SH-SY5Y (cell line): ENCODE data around the gene ACTA1.

Experiments
- GATA2 ChIP-seq: IDR thresholded peaks from 2 replicates; pipeline ENCODE4 v1.6.1; 2011; ENCODE audit warnings: mild to moderate bottlenecking, low read depth, low read length
- GATA3 ChIP-seq: IDR thresholded peaks from 2 replicates; pipeline ENCODE4 v1.6.1; 2011; ENCODE audit warnings: low read depth, mild to moderate bottlenecking, low read length, moderate library complexity

Gene ACTA1

DNA sequence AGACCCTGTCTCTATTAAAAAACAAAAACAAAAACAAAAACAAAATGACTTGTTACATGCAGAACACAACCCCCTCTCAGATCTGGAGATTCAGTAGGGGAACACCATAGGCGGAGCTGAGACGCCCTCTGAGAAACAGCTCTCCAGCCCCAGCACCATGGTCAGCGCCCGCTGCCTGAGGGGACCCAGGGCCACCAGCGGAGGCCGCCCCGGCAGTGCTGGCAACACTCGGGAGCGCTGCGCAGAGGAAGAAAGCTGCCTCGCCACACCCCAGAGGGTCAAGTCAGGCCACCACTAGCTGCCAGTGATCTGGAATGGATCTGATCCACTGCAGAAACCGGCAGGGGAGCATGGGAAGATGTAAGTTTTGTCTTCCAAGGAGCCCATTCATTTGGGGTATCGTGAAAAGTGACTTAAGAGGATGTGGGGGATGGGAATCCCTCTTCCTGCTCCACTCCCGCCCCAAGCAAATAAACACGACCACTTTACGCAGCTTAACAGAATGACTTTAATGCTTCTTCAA, 3.1 kb downstream of the ACTA1 start:
- TF ChIP-seq GATA3 = no peak
- no peak for TF ChIP-seq GATA2

- TF ChIP-seq GATA3 (no peak), GATA2 (no peak)
Measured at GRCh38 chr1:229428256-229428655, 5.6 kb downstream of the ACTA1 start.

DNA sequence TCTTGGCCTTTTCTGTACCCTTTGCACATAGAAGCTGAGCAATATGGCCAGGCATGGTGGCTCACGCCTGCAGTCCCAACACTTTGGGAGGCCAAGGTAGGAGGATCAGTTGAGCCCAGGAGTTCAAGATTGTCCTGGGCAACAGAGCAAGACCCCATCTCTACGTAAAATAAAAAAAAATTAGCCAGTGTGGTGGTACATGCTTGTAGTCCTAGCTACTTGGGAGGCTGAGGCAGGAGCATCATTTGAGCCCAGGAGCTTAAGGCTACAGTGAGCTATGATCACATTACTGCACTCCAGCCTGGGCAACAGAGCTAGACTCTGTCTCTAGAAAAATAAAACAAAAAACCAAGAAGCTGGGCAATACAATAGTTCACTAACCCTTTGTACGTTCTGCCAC, 6.3 kb downstream of the ACTA1 start:
- TF ChIP-seq GATA2 (no peak), GATA3 (no peak)

- TF ChIP-seq GATA3 (no peak), GATA2 (no peak)
Measured at GRCh38 chr1:229425564-229426159, 8.2 kb downstream of the ACTA1 start.

GRCh38 chr1:229420765-229421164, 13.1 kb downstream of the ACTA1 start:
- TF ChIP-seq GATA3 = no peak

GRCh38 chr1:229420224-229420623, 13.7 kb downstream of the ACTA1 start:
- no peak for TF ChIP-seq GATA2
- TF ChIP-seq GATA3 = no peak

GRCh38 chr1:229412056-229412455, 21.8 kb downstream of the ACTA1 start:
- TF ChIP-seq GATA2 = no peak
- no peak for TF ChIP-seq GATA3

GRCh38 chr1:229411434-229412055, 22.3 kb downstream of the ACTA1 start:
- TF ChIP-seq GATA3 (no peak), GATA2 (no peak)

- TF ChIP-seq GATA3 = no peak
- peak; percentile 64 for TF ChIP-seq GATA2
Measured at GRCh38 chr1:229410692-229411433, 23.0 kb downstream of the ACTA1 start.

- TF ChIP-seq GATA2 = no peak
- no peak for TF ChIP-seq GATA3
Measured at GRCh38 chr1:229410370-229410691, 23.6 kb downstream of the ACTA1 start.

DNA sequence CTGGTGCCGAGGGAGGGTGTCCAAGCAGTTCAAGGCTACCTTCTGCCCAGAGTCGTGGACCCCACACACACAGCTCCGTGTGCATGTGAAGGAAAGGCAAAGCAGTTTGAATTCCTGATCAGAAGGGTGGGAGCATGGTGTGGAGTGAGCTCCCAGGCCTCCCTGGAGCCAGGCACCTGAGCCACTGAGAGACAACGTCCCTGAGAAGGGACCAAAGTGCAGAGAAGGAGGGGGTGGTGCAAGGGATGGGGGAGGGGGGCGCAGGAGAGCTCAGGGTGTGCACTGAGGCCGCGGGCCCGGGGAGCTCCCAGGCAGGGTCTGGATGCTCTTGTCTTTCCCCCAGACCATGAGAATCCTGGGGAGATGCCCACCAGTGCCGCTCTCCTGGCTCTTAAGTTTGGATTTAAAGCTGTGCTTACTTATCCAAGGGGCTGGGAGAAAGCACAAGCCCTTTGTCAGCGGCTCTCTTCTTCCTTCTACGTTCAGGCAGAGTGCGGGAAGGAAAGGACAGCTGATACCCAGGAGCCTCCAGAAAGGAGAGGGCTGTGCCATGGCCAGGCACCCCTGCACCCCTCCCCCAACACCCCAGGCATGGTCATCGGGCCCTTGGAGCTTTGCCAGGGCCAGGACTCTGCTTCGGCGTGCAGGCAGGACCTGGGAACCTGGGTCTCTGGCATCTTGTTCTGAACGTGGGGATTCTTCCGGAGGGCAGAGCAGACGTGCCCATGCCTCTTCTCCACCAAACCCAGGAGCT, 24.1 kb downstream of the ACTA1 start:
- TF ChIP-seq GATA3 (no peak), GATA2 (no peak)

DNA sequence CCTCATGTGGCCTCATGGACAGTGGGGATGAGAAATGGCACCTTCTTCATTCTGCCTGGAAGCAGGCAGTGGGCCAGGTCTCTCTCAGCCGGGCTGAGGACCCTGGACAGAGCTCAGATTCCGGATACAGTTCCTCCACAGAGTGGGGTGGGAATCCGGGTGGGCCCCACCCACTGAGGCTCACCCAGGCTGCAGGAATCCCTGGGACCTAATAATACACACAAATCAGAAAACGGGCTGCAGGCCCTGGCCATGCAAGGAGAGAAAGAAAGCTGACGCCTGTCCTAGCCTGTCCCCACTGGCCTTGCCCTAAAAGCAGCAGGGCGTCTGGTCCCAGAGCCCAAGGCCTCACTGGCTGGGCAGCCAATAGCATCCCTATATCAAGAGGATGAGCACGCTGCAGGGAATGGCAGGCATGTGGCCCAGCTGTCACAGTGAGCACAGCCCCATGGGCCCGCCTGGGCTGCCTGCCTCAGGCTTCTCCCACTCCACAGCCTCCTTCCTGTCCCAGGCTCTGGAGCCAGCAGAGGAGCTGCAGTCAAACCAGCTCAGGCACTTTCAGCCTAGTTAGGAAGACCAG, 25.3 kb downstream of the ACTA1 start:
- TF ChIP-seq GATA3 (no peak), GATA2 (no peak)

GRCh38 chr1:229407206-229408026, 26.5 kb downstream of the ACTA1 start:
- peak; percentile 64; the same call in 1 of the 2 replicates for TF ChIP-seq GATA2
- TF ChIP-seq GATA3 = no peak

- no peak for TF ChIP-seq GATA2
- no peak for TF ChIP-seq GATA3
Measured at GRCh38 chr1:229406798-229407197, 27.1 kb downstream of the ACTA1 start.
